H1 (cell line): ENCODE results near the gene SH2B3. TPM values are rescaled to one million over a fixed set of nuclear protein-coding genes. Genes with fewer than 3 reads are reported as not detected.

Experiments used
- CTCF ChIA-PET: fragments of 300-600 bp; sonication (Branson Sonifier 250); formaldehyde crosslinking; loops from one replicate; lab custom pipeline; 2021; ENCODE audit not compliant: partially characterized antibody; lab: Charles Lee
- POLR2A ChIA-PET: fragments of 300-600 bp; sonication (Branson Sonifier 250); formaldehyde crosslinking; loops from one replicate; lab custom pipeline; 2021; ENCODE audit warnings: inconsistent platforms; ENCODE audit not compliant: partially characterized antibody; lab: Charles Lee
- DNase-seq, 2 experiments: peaks; one replicate each; pipeline versions ENCODE4 v3.0.0 to v3.0.0-alpha.2; 2010 to 2022; ENCODE audit warnings: low spot score in 2 of 2, low read depth in 1 of 2, mixed read lengths in 1 of 2
- FAIRE-seq: peaks from 2 replicates; lab custom pipeline; 2011; peaks lifted over from hg19 to GRCh38; lab: Jason Lieb, UNC
- H2AFZ ChIP-seq: 2 replicates; pipeline ENCODE4 v1.8.1; 2012; ENCODE audit warnings: low read length, inconsistent platforms
- H2AK5ac ChIP-seq: 2 replicates; pipeline ENCODE4 v1.6.1; 2013; ENCODE audit warnings: low read depth, low read length
- H2BK120ac ChIP-seq: replicated peaks from 2 replicates; pipeline ENCODE3; 2013; ENCODE audit warnings: low read depth, low read length, inconsistent platforms
- H2BK12ac ChIP-seq: 2 replicates; pipeline ENCODE4 v1.6.1; 2013; ENCODE audit warnings: low read depth, low read length
- H2BK15ac ChIP-seq: 2 replicates; pipeline ENCODE4 v1.6.1; 2013; ENCODE audit warnings: low read length
- H2BK20ac ChIP-seq: 2 replicates; pipeline ENCODE4 v1.6.1; 2013; ENCODE audit warnings: low read length
- H2BK5ac ChIP-seq: 2 replicates; pipeline ENCODE4 v1.6.1; 2013; ENCODE audit warnings: low read depth, low read length
- H3K14ac ChIP-seq: 2 replicates; pipeline ENCODE4 v1.6.1; 2013; ENCODE audit warnings: inconsistent platforms; ENCODE audit not compliant: insufficient read length
- H3K18ac ChIP-seq: 2 replicates; pipeline ENCODE4 v1.6.1; 2013; ENCODE audit warnings: low read length; ENCODE audit errors: extremely low read depth
- H3K23ac ChIP-seq: 2 replicates; pipeline ENCODE4 v1.6.1; 2013; ENCODE audit warnings: inconsistent platforms; ENCODE audit not compliant: insufficient read length
- H3K23me2 ChIP-seq: 2 replicates; pipeline ENCODE4 v1.6.1; 2013; ENCODE audit warnings: low read depth, low read length
- H3K27ac ChIP-seq: 2 replicates; pipeline ENCODE4 v1.6.1; 2011; ENCODE audit warnings: low read depth, low read length, inconsistent platforms
- H3K27me3 ChIP-seq, 4 experiments: replicated peaks in 1 of 4; 1 replicate in 1 of 4; 2 replicates in 3 of 4; pipeline versions ENCODE4 v1.6.1 to v1.8.1; 2011 to 2013; ENCODE audit warnings: low read length in 3 of 4, mild to moderate bottlenecking in 3 of 4, inconsistent platforms in 2 of 4, mixed read lengths in 2 of 4, moderate library complexity in 1 of 4; ENCODE audit not compliant: control insufficient read depth in 3 of 4, insufficient read depth in 3 of 4; ENCODE audit errors: extremely low read depth in 1 of 4
- H3K36me3 ChIP-seq, 4 experiments: 2 replicates each; pipeline versions ENCODE4 v1.6.1 to v1.8.1; 2011 to 2013; ENCODE audit warnings: mild to moderate bottlenecking in 4 of 4, low read length in 3 of 4, moderate library complexity in 2 of 4, control low read depth in 1 of 4, inconsistent platforms in 1 of 4; ENCODE audit not compliant: insufficient read depth in 4 of 4, control insufficient read depth in 2 of 4
- H3K4ac ChIP-seq: replicated peaks from 2 replicates; pipeline ENCODE3; 2013; ENCODE audit warnings: low read length, low read depth, mixed read lengths, inconsistent platforms; ENCODE audit not compliant: insufficient read length
- H3K4me1 ChIP-seq, 4 experiments: replicated peaks in 1 of 4; 1 replicate in 1 of 4; 2 replicates in 3 of 4; pipeline versions ENCODE4 v1.6.1 to v1.8.1; 2011 to 2013; ENCODE audit warnings: low read length in 3 of 4, inconsistent platforms in 2 of 4, mixed read lengths in 1 of 4; ENCODE audit not compliant: insufficient read depth in 4 of 4, control insufficient read depth in 3 of 4
- H3K4me2 ChIP-seq, 2 experiments: 2 replicates each; pipeline versions ENCODE4 v1.6.1 to v1.8.1; 2011 to 2013; ENCODE audit warnings: low read depth in 2 of 2, low read length in 2 of 2, control low read depth in 1 of 2, inconsistent platforms in 1 of 2, mild to moderate bottlenecking in 1 of 2; ENCODE audit not compliant: insufficient read depth in 1 of 2
- H3K4me3 ChIP-seq, 4 experiments: fragments of 200-600, 300-600 bp in 1 of 4; sonication (generic), shearing (Covaris generic), sonication (Bioruptor Twin) in 1 of 4; 2 replicates each; pipeline versions ENCODE4 v1.5.1 to v1.8.1; 2011 to 2016; ENCODE audit warnings: low read length in 4 of 4, low read depth in 3 of 4, control low read depth in 2 of 4, inconsistent platforms in 2 of 4, mild to moderate bottlenecking in 2 of 4, mixed read lengths in 1 of 4, moderate library complexity in 1 of 4; ENCODE audit not compliant: insufficient read depth in 2 of 4; ENCODE audit errors: extremely low read depth in 1 of 4
- H3K56ac ChIP-seq: replicated peaks from 2 replicates; pipeline ENCODE3; 2013; ENCODE audit warnings: low read depth, mild to moderate bottlenecking, mixed read lengths, low read length, inconsistent platforms; ENCODE audit not compliant: insufficient read length
- H3K79me1 ChIP-seq: 2 replicates; pipeline ENCODE4 v1.6.1; 2013; ENCODE audit warnings: low read depth, low read length, control low read depth
- H3K79me2 ChIP-seq, 2 experiments: 2 replicates each; pipeline versions ENCODE4 v1.6.1 to v1.8.1; 2012 to 2013; ENCODE audit warnings: low read length in 2 of 2, mild to moderate bottlenecking in 2 of 2, inconsistent platforms in 1 of 2; ENCODE audit not compliant: insufficient read depth in 2 of 2, control insufficient read depth in 1 of 2
- H3K9ac ChIP-seq, 4 experiments: replicated peaks in 1 of 4; 1 replicate in 1 of 4; 2 replicates in 3 of 4; pipeline versions ENCODE4 v1.6.1 to v1.8.1; 2011 to 2013; ENCODE audit warnings: low read depth in 3 of 4, low read length in 3 of 4, control low read depth in 2 of 4, mild to moderate bottlenecking in 2 of 4, moderate library complexity in 2 of 4, inconsistent platforms in 1 of 4; ENCODE audit errors: extremely low read depth in 1 of 4
- H3K9me3 ChIP-seq, 2 experiments: 2 replicates each; pipeline versions ENCODE4 v1.6.1 to v1.8.1; 2012 to 2013; ENCODE audit warnings: mild to moderate bottlenecking in 2 of 2, moderate library complexity in 2 of 2, control low read depth in 1 of 2, inconsistent platforms in 1 of 2, low read depth in 1 of 2, low read length in 1 of 2, mixed read lengths in 1 of 2; ENCODE audit not compliant: insufficient read depth in 2 of 2
- H4K20me1 ChIP-seq, 2 experiments: replicated peaks in 1 of 2; 2 replicates each; pipeline versions ENCODE3 to v1.8.1; 2011 to 2013; ENCODE audit warnings: inconsistent platforms in 2 of 2, low read length in 2 of 2, mild to moderate bottlenecking in 1 of 2; ENCODE audit not compliant: insufficient read depth in 2 of 2, control insufficient read depth in 1 of 2
- H4K5ac ChIP-seq: 2 replicates; pipeline ENCODE4 v1.6.1; 2013; ENCODE audit warnings: low read length, low read depth, mixed read lengths, inconsistent platforms; ENCODE audit not compliant: insufficient read length
- H4K8ac ChIP-seq: 2 replicates; pipeline ENCODE4 v1.8.0; 2013; ENCODE audit warnings: mild to moderate bottlenecking, moderate library complexity, low read length, inconsistent platforms; ENCODE audit not compliant: insufficient read depth; ENCODE audit errors: extremely low read depth
- H4K91ac ChIP-seq: replicated peaks from 2 replicates; pipeline ENCODE3; 2013; ENCODE audit warnings: low read length, mixed read lengths, inconsistent platforms; ENCODE audit not compliant: insufficient read length
- ATF2 ChIP-seq: IDR thresholded peaks from 2 replicates; pipeline ENCODE4 v1.6.1; 2012; ENCODE audit warnings: low read length, inconsistent platforms
- BCL11A ChIP-seq, 2 experiments: IDR thresholded peaks; one replicate each; pipeline ENCODE4 v1.6.1; 2011; ENCODE audit warnings: low read depth in 2 of 2, low read length in 2 of 2, mild to moderate bottlenecking in 2 of 2
- BRCA1 ChIP-seq: IDR thresholded peaks from 2 replicates; pipeline ENCODE4 v1.6.1; 2012; ENCODE audit warnings: low read depth, low read length, improper control_type of control experiment
- CBX5 ChIP-seq: fragments of 300-800, 300-1000 bp; sonication (generic); IDR thresholded peaks from 2 replicates; pipeline ENCODE4 v1.7.1; 2016; ENCODE audit warnings: antibody characterized with exemption, low read length, low read depth
- CHD1 ChIP-seq: IDR thresholded peaks from 2 replicates; pipeline ENCODE4 v1.6.1; 2012; ENCODE audit warnings: low read depth, low read length, improper control_type of control experiment
- CREB1 ChIP-seq: IDR thresholded peaks from 2 replicates; pipeline ENCODE4 v1.6.1; 2012; ENCODE audit warnings: inconsistent platforms
- WGBS, 2 experiments: shearing (Covaris generic) in 1 of 2; methylation state at CpG; one replicate each; pipeline versions ENCODE4 v1.1.6 to v1.1.7; 2013 to 2015; ENCODE audit warnings: low lambda C conversion rate in 2 of 2, mixed read lengths in 2 of 2, inconsistent platforms in 1 of 2, low coverage in 1 of 2, missing lambda C conversion rate in 1 of 2; ENCODE audit not compliant: insufficient replicate concordance in 2 of 2, insufficient coverage in 1 of 2, insufficient read length in 1 of 2; ENCODE audit errors: extremely low coverage in 1 of 2, missing lambda C conversion rate in 1 of 2; 5-methylcytosine and 5-hydroxymethylcytosine counted together
- polyA plus RNA-seq, 7 experiments: library from polyadenylated mRNA; depleted of rRNA in 3 of 7; stranded (reverse) in 5 of 7; unstranded in 2 of 7; fragments of >200 nt in 5 of 7; fragments of 200-250 nt in 2 of 7; gene quantifications; 1 replicate in 5 of 7; 2 replicates in 1 of 7; 4 replicates in 1 of 7; pipeline versions ENCODE4 v1.2.1 to v1.2.3, GENCODE V29; 2011 to 2013; ENCODE audit warnings: missing spikeins in 2 of 7, mixed read lengths in 2 of 7
- total RNA-seq: library from RNA; stranded (reverse); fragmentation: NEBNext Ultra II Directional; extraction: Animal tissue kit (Norgen Biotek cat#: 25700); gene quantifications from 2 replicates; pipeline ENCODE4 v1.2.1, GENCODE V29; 2021

Gene SH2B3
- total and polyA plus RNA-seq, 2 of the 8 experiments (the other 6 are each of a cell fraction or from before 2014, with no cell fraction given), result 20.8 to 34.1 TPM

GRCh38 chr12:111417290-111417689, 11.6 kb downstream of the SH2B3 start:
- Histone ChIP-seq H2BK120ac (no peak overlapping the region), H4K8ac (no peak overlapping the region), H3K18ac (no peak overlapping the region), H3K27ac (no peak overlapping the region), H4K91ac (no peak overlapping the region), H3K4ac (no peak overlapping the region), H4K20me1 (peaks cover 9 to 18% of the 10 kb centered on the region in 2 experiments), H2BK20ac (no peak overlapping the region), H3K27me3 (no peaks in the 10 kb centered on the region), H2AFZ (no peak overlapping the region), H3K23me2 (no peaks in the 10 kb centered on the region), H3K4me2 (no peak overlapping the region), H3K56ac (no peak overlapping the region), H3K36me3 (peaks cover 0 to 18% (median 7%) of the 10 kb centered on the region in 4 experiments; a peak in 3 of 8 replicates), H2BK15ac (no peak overlapping the region), H3K79me2 (peaks cover 11 to 65% of the 10 kb centered on the region in 2 experiments; a peak in 3 of 4 replicates), H3K79me1 (peaks cover 11% of the 10 kb centered on the region; the same call in 1 of the 2 replicates), H2BK5ac (no peak overlapping the region), H3K9me3 (no peaks in the 10 kb centered on the region), H3K9ac (no peak overlapping the region), H3K4me3 (no peak overlapping the region), H4K5ac (no peak overlapping the region), H3K23ac (no peak overlapping the region), H3K4me1 (peaks cover 11 to 26% (median 18%) of the 10 kb centered on the region in 4 experiments; a peak in 6 of 7 replicates), H3K14ac (no peak overlapping the region), H2BK12ac (no peak overlapping the region), H2AK5ac (no peak overlapping the region)
- no peak for TF ChIP-seq BCL11A (IDR thresholded peaks at IDR 0.05; ENCODE audit: low read depth in 2 of 2, low read length in 2 of 2)
- no peak for TF ChIP-seq CREB1
- no peak for TF ChIP-seq ATF2
- no peak for TF ChIP-seq CHD1
- TF ChIP-seq CBX5, result no peak
- no peak for TF ChIP-seq BRCA1
- ChIA-PET CTCF (no interaction called here), POLR2A (interaction anchor here (1.7 kb wide), 1 partner anchor 19 kb away, joined by 3 read pairs; no protein-coding TSS in a partner anchor)
- DNase-seq (no peak), FAIRE-seq (no peak)
- 100% methylated on average over 2 of the region's 2 CpGs; no CpG with 5 or more reads in 1 of the 2 experiments for WGBS, 2 experiments
